Measurements from ENCODE around the gene ST6GALNAC2.

ST6GALNAC2 gene

DNA sequence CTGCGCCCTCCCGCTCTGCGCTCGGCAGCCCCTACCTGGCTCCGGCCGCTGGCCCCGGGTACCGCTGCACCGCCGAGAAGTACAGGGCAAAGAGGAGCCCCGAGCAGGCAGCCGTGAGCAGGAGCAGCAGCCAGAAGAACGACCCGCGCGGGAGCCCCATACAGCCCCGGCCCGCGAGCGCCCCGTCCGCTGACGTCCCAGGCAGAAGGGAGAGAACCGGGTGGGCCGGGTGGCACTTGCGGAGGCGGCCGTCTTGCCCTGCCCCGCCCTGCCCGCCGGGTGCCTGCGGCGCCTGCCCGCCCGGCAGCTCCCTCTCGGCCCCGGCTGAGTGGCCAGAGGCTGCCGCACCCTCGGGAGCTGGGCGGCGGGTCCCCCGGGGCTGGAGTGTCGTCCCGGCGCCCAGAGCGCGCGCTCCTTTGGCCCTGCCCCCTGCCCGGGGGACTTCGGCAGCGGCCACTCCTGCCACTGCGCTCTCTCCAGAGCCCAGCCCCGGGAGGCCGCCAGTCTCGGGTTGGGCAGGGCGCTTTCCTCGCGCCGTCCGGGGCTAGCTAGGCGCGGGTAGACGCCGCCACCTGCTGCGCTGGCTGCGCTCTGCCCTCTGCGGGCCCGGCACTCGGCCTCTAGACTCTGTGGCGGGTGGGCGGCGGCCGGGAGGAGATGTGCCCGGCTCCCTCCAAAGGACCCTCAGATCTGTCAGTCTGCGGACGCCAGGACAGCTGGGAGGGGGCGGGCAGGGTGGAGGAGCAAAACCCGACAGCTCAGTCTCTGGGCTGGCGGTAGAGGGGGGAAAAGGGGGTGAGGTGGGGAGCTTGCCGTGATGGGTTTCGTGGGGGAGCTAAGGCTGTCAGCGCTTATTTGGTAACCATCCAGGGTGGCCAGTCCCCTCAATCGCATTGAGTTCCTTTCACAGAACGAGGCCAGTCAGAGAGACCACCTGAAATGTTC is at the start of gene ST6GALNAC2:
ST6GALNAC2 (minus strand) TSS at position 212 of the 945 bp plus-strand sequence; CDS start at position 160, 52 bp downstream.
- Histone ChIP-seq H3K4me3 (ENCODE audit: low read length, poor library complexity, severe bottlenecking) (peak within 1 kb of the TSS; percentile 58), H3K9me2 (replicated peaks; ENCODE audit: low read depth, low read length) (no peaks in the 10 kb centered on the region), H3K4me2 (ENCODE audit: low read depth, low read length, poor library complexity, severe bottlenecking) (peak within 1 kb of the TSS; percentile 50), H2AFZ (ENCODE audit: low read length) (peak within 1 kb of the TSS; percentile 19; the same call in 1 of the 2 replicates), H3K9ac (ENCODE audit: low read depth, low read length, poor library complexity, severe bottlenecking) (no peak within 1 kb of the TSS), H4K20me1 (ENCODE audit: insufficient read depth, low read length, poor library complexity, severe bottlenecking) (no peaks in the 10 kb centered on the region), H3K4me1 (ENCODE audit: insufficient read depth, low read length, poor library complexity, severe bottlenecking) (no peaks in the 10 kb centered on the region), H3K27me3 (ENCODE audit: insufficient read depth, low read length, poor library complexity, severe bottlenecking) (no peaks in the 10 kb centered on the region), H3K36me3 (ENCODE audit: insufficient read depth, low read length) (no peaks in the 10 kb centered on the region), H3K9me3 (ENCODE audit: insufficient read depth, low read depth, low read length) (no peaks in the 10 kb centered on the region), H3K79me2 (ENCODE audit: insufficient read depth, low read length) (no peaks in the 10 kb centered on the region), H3F3A (ENCODE audit: low read depth) (no peaks in the 10 kb centered on the region)
- TF ChIP-seq EZH2phosphoT487 (IDR thresholded peaks at IDR 0.05; ENCODE audit: borderline replicate concordance) = no peak
- TF ChIP-seq, protein P1, sequence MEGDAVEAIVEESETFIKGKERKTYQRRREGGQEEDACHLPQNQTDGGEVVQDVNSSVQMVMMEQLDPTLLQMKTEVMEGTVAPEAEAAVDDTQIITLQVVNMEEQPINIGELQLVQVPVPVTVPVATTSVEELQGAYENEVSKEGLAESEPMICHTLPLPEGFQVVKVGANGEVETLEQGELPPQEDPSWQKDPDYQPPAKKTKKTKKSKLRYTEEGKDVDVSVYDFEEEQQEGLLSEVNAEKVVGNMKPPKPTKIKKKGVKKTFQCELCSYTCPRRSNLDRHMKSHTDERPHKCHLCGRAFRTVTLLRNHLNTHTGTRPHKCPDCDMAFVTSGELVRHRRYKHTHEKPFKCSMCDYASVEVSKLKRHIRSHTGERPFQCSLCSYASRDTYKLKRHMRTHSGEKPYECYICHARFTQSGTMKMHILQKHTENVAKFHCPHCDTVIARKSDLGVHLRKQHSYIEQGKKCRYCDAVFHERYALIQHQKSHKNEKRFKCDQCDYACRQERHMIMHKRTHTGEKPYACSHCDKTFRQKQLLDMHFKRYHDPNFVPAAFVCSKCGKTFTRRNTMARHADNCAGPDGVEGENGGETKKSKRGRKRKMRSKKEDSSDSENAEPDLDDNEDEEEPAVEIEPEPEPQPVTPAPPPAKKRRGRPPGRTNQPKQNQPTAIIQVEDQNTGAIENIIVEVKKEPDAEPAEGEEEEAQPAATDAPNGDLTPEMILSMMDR (conservative IDR thresholded peaks at IDR 0.05; ENCODE audit: low read length) = no peak

DNA sequence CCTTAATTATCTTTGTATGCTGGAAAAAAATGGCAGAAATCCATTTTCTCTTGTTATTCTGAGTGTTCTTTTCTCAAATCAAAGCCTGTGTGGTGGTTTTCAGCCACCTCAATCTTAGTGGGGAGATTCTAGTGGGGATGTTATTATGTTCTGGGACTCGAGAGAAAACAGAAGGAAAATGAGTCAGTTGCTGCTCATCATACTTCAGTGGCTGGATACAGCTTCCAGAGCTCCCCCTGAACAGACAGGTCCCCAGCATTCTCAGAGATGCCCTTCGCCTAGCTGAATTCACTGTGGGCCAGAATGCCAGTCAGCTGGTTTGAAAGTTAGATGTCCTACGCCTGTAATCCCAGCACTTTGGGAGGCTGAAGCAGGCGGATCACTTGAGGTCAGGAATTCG is 49.4 kb upstream of the ST6GALNAC2 start:
- Histone ChIP-seq H3K9me2 (replicated peaks; ENCODE audit: low read depth, low read length) (no peaks in the 10 kb centered on the region), H3K4me1 (ENCODE audit: insufficient read depth, low read length, poor library complexity, severe bottlenecking) (no peaks in the 10 kb centered on the region), H3K4me2 (ENCODE audit: low read depth, low read length, poor library complexity, severe bottlenecking) (no peak overlapping the region), H3K4me3 (ENCODE audit: low read length, poor library complexity, severe bottlenecking) (no peak overlapping the region), H3K79me2 (ENCODE audit: insufficient read depth, low read length) (no peaks in the 10 kb centered on the region), H4K20me1 (ENCODE audit: insufficient read depth, low read length, poor library complexity, severe bottlenecking) (no peaks in the 10 kb centered on the region), H3K9me3 (ENCODE audit: insufficient read depth, low read depth, low read length) (no peaks in the 10 kb centered on the region), H3K36me3 (ENCODE audit: insufficient read depth, low read length) (no peaks in the 10 kb centered on the region), H3F3A (ENCODE audit: low read depth) (no peaks in the 10 kb centered on the region), H2AFZ (ENCODE audit: low read length) (no peak overlapping the region), H3K27me3 (ENCODE audit: insufficient read depth, low read length, poor library complexity, severe bottlenecking) (no peaks in the 10 kb centered on the region), H3K9ac (ENCODE audit: low read depth, low read length, poor library complexity, severe bottlenecking) (no peak overlapping the region)
- no peak for TF ChIP-seq EZH2phosphoT487 (IDR thresholded peaks at IDR 0.05; ENCODE audit: borderline replicate concordance)
- TF ChIP-seq, protein P1 (conservative IDR thresholded peaks at IDR 0.05; ENCODE audit: low read length) = no peak

GRCh38 chr17:76633628-76634328 is 48.1 kb upstream of the ST6GALNAC2 start:
- Histone ChIP-seq H3K27me3 (ENCODE audit: insufficient read depth, low read length, poor library complexity, severe bottlenecking) (no peaks in the 10 kb centered on the region), H3K4me1 (ENCODE audit: insufficient read depth, low read length, poor library complexity, severe bottlenecking) (no peaks in the 10 kb centered on the region), H3K4me2 (ENCODE audit: low read depth, low read length, poor library complexity, severe bottlenecking) (no peak overlapping the region), H3K9me2 (replicated peaks; ENCODE audit: low read depth, low read length) (no peaks in the 10 kb centered on the region), H3K79me2 (ENCODE audit: insufficient read depth, low read length) (no peaks in the 10 kb centered on the region), H2AFZ (ENCODE audit: low read length) (no peak overlapping the region), H3K9me3 (ENCODE audit: insufficient read depth, low read depth, low read length) (no peaks in the 10 kb centered on the region), H3K4me3 (ENCODE audit: low read length, poor library complexity, severe bottlenecking) (no peak overlapping the region), H3F3A (ENCODE audit: low read depth) (no peaks in the 10 kb centered on the region), H3K9ac (ENCODE audit: low read depth, low read length, poor library complexity, severe bottlenecking) (no peak overlapping the region), H4K20me1 (ENCODE audit: insufficient read depth, low read length, poor library complexity, severe bottlenecking) (no peaks in the 10 kb centered on the region), H3K36me3 (ENCODE audit: insufficient read depth, low read length) (no peaks in the 10 kb centered on the region)
- TF ChIP-seq, protein P1 (conservative IDR thresholded peaks at IDR 0.05; ENCODE audit: low read length) = no peak
- TF ChIP-seq EZH2phosphoT487 (IDR thresholded peaks at IDR 0.05; ENCODE audit: borderline replicate concordance) = no peak

All from Loucy (cell line).